PC-3 (cell line): ENCODE data around the gene SAMMSON. TPM values are rescaled to one million over a fixed set of nuclear protein-coding genes. Genes with fewer than 3 reads are reported as not detected.

ENCODE experiments used
- ATAC-seq: fragments of 200-7000 bp; cut with Tn5 transposase; 2 replicates; pipeline ENCODE4 v1.9.1; 2020; ENCODE audit warnings: mild to moderate bottlenecking, moderate library complexity
- BruUV-seq: library from RNA; stranded (reverse); fragments of 400-500 nt; replicated peaks from 2 replicates; lab custom pipeline; 2021; lab: Mats Ljungman, UMichigan
- CTCF ChIA-PET: fragments of 300-600 bp; sonication (Branson Sonifier 250); formaldehyde crosslinking; loops from one replicate; lab custom pipeline; 2022; ENCODE audit warnings: antibody characterized with exemption; lab: Charles Lee
- POLR2A ChIA-PET: fragments of 300-600 bp; sonication (Branson Sonifier 250); formaldehyde crosslinking; loops from one replicate; lab custom pipeline; 2022; ENCODE audit warnings: antibody characterized with exemption; ENCODE audit not compliant: unreplicated experiment; lab: Charles Lee
- DNase-seq: peaks from one replicate; pipeline ENCODE4 v3.0.0-alpha.2; 2015
- H2AFZ ChIP-seq: fragments of 300-600 bp; sonication (generic); 2 replicates; pipeline ENCODE4 v1.6.0; 2016; ENCODE audit warnings: antibody characterized with exemption, low read length
- H3F3A ChIP-seq: fragments of 300-600 bp; sonication (generic); one replicate; pipeline ENCODE4 v1.6.0; 2017; ENCODE audit warnings: antibody characterized with exemption, low read length, control low read depth, mild to moderate bottlenecking; ENCODE audit not compliant: unreplicated experiment
- H3K27ac ChIP-seq: fragments of 300-600 bp; sonication (generic); 2 replicates; pipeline ENCODE4 v1.5.1; 2016; ENCODE audit warnings: mild to moderate bottlenecking, low read length
- H3K27me3 ChIP-seq: fragments of 300-600 bp; sonication (generic); 2 replicates; pipeline ENCODE4 v1.6.1; 2016; ENCODE audit warnings: low read length, mixed read lengths
- H3K36me3 ChIP-seq: fragments of 300-600 bp; sonication (generic); 2 replicates; pipeline ENCODE4 v1.6.1; 2016; ENCODE audit warnings: low read depth, mixed run types, low read length, mixed read lengths
- H3K4me1 ChIP-seq: fragments of 300-600 bp; sonication (generic); 2 replicates; pipeline ENCODE4 v1.5.1; 2016; ENCODE audit warnings: low read length; ENCODE audit not compliant: insufficient read depth
- H3K4me2 ChIP-seq: fragments of 300-600 bp; sonication (generic); 2 replicates; pipeline ENCODE4 v1.6.0; 2016; ENCODE audit warnings: low read length
- H3K4me3 ChIP-seq: fragments of 300-600 bp; sonication (generic); 2 replicates; pipeline ENCODE4 v1.5.1; 2016; ENCODE audit warnings: mild to moderate bottlenecking, low read length, mixed read lengths
- H3K79me2 ChIP-seq: fragments of 300-600 bp; sonication (generic); 2 replicates; pipeline ENCODE4 v1.6.1; 2017; ENCODE audit warnings: low read length, mixed read lengths
- H3K9ac ChIP-seq: fragments of 300-600 bp; sonication (generic); 2 replicates; pipeline ENCODE4 v1.6.0; 2016; ENCODE audit warnings: mild to moderate bottlenecking, low read length
- H3K9me2 ChIP-seq: fragments of 300-600 bp; sonication (generic); replicated peaks from 2 replicates; pipeline ENCODE4 v1.6.1; 2016; ENCODE audit warnings: mixed run types, low read length, mixed read lengths
- H3K9me3 ChIP-seq: fragments of 300-600 bp; sonication (generic); 2 replicates; pipeline ENCODE4 v1.6.1; 2016; ENCODE audit warnings: low read length, mixed read lengths
- H4K20me1 ChIP-seq: fragments of 300-600 bp; sonication (generic); 2 replicates; pipeline ENCODE4 v1.6.1; 2016; ENCODE audit warnings: low read length, mixed read lengths
- EZH2 ChIP-seq: fragments of 300-600 bp; sonication (generic); IDR thresholded peaks from one replicate; pipeline ENCODE4 v1.6.1; 2017; ENCODE audit warnings: antibody characterized with exemption, mild to moderate bottlenecking, low read length; ENCODE audit not compliant: unreplicated experiment
- EZH2phosphoT487 ChIP-seq: fragments of 300-600 bp; sonication (generic); IDR thresholded peaks from 2 replicates; pipeline ENCODE4 v1.6.1; 2018; ENCODE audit warnings: mild to moderate bottlenecking, antibody characterized with exemption, low read length, borderline replicate concordance
- intact Hi-C: fragments of 100-400 bp; cut with micrococcal nuclease; formaldehyde crosslinking; loops from 2 replicates; pipeline ENCODE4 v1.9.0; 2023
- total RNA-seq: library from RNA; depleted of rRNA; stranded (reverse); fragments of >200 nt; gene quantifications from 2 replicates; pipeline ENCODE4 v1.2.3, GENCODE V29; 2014
- TF ChIP-seq, protein P1 (sequence below): fragments of 300-600 bp; sonication (generic); conservative IDR thresholded peaks from 2 replicates; pipeline ENCODE4 v1.5.1; 2017; ENCODE audit warnings: antibody characterized with exemption, low read depth, mild to moderate bottlenecking, low read length

The SAMMSON gene
- total RNA-seq, 1 experiment from 2014 or later, result not detected

DNA sequence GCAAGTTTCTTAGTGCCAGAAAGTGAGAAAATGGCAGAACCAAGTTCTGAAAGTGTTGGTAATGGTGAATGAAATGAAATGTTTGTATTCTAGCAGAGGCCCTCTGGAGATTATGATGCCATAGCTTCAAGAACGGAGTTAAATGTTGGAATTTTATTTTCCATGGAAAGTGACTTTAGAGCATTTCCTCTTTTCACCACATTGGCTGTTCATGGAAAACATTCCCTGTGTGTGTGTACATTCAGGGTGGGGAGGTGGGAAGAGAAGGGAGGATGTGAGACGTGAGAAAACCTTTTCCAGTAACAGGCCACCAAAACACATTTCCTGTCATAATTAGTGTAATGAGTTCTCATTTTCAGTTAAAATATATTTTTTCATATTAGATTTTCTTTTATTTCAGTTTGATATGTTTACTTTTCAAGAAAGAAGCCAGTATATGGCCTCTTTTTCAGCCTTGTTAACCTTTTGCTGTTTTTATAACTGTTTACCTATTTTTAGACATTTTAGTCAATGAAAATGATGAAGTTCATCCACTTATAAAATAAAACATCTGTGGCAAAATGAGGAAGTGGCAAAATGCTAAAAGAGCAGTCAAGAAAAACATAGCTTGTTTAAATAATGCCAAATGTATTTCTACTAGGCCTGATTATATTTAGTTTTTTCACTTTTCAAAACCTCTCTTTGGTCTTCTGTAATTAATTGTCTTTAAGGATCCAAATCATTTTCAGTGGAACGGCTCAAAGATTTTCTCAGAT lies 21.6 kb downstream of the SAMMSON start:
- no peak for DNase-seq
- no TSS peak for BruUV-seq
- no peaks in the 10 kb centered on the region for H3K4me1 ChIP-seq
- no peaks in the 10 kb centered on the region for H3K79me2 ChIP-seq
- no peaks in the 10 kb centered on the region for H3K36me3 ChIP-seq
- ChIA-PET POLR2A (no interaction called here), CTCF (no interaction called here)
- H3F3A ChIP-seq, result no peaks in the 10 kb centered on the region
- no peak for ATAC-seq
- H3K9ac ChIP-seq, result no peak overlapping the region
- H3K4me2 ChIP-seq, result no peak overlapping the region
- H3K9me3 ChIP-seq, result no peaks in the 10 kb centered on the region
- no peaks in the 10 kb centered on the region for H4K20me1 ChIP-seq
- intact Hi-C loops, result no loop called here
- TF ChIP-seq, protein P1, sequence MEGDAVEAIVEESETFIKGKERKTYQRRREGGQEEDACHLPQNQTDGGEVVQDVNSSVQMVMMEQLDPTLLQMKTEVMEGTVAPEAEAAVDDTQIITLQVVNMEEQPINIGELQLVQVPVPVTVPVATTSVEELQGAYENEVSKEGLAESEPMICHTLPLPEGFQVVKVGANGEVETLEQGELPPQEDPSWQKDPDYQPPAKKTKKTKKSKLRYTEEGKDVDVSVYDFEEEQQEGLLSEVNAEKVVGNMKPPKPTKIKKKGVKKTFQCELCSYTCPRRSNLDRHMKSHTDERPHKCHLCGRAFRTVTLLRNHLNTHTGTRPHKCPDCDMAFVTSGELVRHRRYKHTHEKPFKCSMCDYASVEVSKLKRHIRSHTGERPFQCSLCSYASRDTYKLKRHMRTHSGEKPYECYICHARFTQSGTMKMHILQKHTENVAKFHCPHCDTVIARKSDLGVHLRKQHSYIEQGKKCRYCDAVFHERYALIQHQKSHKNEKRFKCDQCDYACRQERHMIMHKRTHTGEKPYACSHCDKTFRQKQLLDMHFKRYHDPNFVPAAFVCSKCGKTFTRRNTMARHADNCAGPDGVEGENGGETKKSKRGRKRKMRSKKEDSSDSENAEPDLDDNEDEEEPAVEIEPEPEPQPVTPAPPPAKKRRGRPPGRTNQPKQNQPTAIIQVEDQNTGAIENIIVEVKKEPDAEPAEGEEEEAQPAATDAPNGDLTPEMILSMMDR, result no peak
- no peak for TF ChIP-seq EZH2
- TF ChIP-seq EZH2phosphoT487, result no peak
- no peak overlapping the region for H3K4me3 ChIP-seq
- H2AFZ ChIP-seq, result no peak overlapping the region
- H3K27ac ChIP-seq, result no peak overlapping the region
- H3K27me3 ChIP-seq, result no peaks in the 10 kb centered on the region
- no peaks in the 10 kb centered on the region for H3K9me2 ChIP-seq

DNA sequence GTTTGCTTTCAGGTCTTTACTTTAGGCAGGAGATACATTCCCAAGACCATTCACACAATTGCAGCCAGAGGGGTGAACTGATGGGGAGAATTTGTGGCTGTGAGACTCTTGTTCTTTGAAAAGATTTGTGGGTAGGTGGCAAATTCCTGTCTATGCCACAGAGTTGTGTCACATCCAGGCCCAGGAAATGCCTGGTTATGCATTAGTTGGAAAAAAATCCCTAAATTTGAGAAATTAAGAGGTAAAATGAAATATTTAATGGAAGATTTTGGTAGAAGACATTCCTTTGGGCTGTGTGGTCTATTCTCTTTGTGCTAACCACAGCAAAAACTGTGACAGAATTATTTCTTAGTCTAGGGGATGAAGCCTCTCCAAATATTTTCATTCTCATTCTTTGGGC lies 28.8 kb downstream of the SAMMSON start:
- no peak overlapping the region for H3K27ac ChIP-seq
- intact Hi-C loops, result no loop called here
- ATAC-seq, result no peak
- no peak for DNase-seq
- no peak overlapping the region for H3K4me3 ChIP-seq
- no TSS peak for BruUV-seq
- H4K20me1 ChIP-seq, result no peaks in the 10 kb centered on the region
- H3K9me3 ChIP-seq, result no peaks in the 10 kb centered on the region
- ChIA-PET CTCF (no interaction called here), POLR2A (no interaction called here)
- no peak overlapping the region for H3K9ac ChIP-seq
- H3K4me1 ChIP-seq, result no peaks in the 10 kb centered on the region
- H3K9me2 ChIP-seq, result no peaks in the 10 kb centered on the region
- no peak overlapping the region for H3K4me2 ChIP-seq
- H3F3A ChIP-seq, result no peaks in the 10 kb centered on the region
- no peaks in the 10 kb centered on the region for H3K79me2 ChIP-seq
- no peak overlapping the region for H2AFZ ChIP-seq
- no peaks in the 10 kb centered on the region for H3K36me3 ChIP-seq
- TF ChIP-seq EZH2phosphoT487, result no peak
- TF ChIP-seq EZH2, result no peak
- TF ChIP-seq, protein P1, result no peak
- peaks cover 20% of the 10 kb centered on the region; the same call in 1 of the 2 replicates for H3K27me3 ChIP-seq

DNA sequence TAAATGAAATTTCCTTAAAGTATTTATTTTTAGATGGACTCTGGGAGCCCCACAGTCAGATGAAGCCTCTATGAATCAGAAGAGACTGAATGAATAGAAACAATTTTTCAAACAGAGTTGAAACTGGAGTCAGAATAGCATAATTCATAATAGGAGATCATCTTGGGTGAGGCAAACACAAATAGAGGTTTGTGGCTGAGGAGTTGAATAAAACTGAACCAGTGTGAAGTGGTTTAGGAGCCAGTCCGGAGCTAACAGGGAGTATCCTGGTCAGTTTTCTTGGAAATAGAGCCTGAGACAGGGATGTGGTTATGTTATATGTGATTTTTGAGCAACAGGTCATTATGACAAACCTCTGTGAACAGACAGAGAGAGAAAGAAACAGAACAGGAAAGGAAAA lies 39.2 kb downstream of the SAMMSON start:
- CTCF ChIA-PET, result no interaction called here
- H3K27ac ChIP-seq, result no peak overlapping the region
- POLR2A ChIA-PET, result no interaction called here
- H2AFZ ChIP-seq, result no peak overlapping the region
- no peaks in the 10 kb centered on the region for H3K79me2 ChIP-seq
- no peak overlapping the region for H3K4me2 ChIP-seq
- no peak overlapping the region for H3K4me3 ChIP-seq
- no peaks in the 10 kb centered on the region for H3K27me3 ChIP-seq
- no peak overlapping the region for H3K9ac ChIP-seq
- DNase-seq, result no peak
- intact Hi-C loops, result no loop called here
- H3K9me2 ChIP-seq, result no peaks in the 10 kb centered on the region
- no peaks in the 10 kb centered on the region for H3F3A ChIP-seq
- no TSS peak for BruUV-seq
- TF ChIP-seq EZH2 (no peak), EZH2phosphoT487 (no peak)
- TF ChIP-seq, protein P1, result no peak
- ATAC-seq, result no peak
- no peaks in the 10 kb centered on the region for H3K4me1 ChIP-seq
- H3K36me3 ChIP-seq, result no peaks in the 10 kb centered on the region
- H4K20me1 ChIP-seq, result no peaks in the 10 kb centered on the region
- H3K9me3 ChIP-seq, result no peaks in the 10 kb centered on the region
